Ramos (cell line): ENCODE data around the gene ECD.

Source experiments
- in situ Hi-C: fragments of 300-500 bp; cut with MboI; formaldehyde crosslinking; loops from one replicate; pipeline ENCODE4 v1.14.3; 2022; ENCODE audit warnings: low sequenced_read_pairs; ENCODE audit not compliant: unreplicated experiment

Gene ECD

DNA sequence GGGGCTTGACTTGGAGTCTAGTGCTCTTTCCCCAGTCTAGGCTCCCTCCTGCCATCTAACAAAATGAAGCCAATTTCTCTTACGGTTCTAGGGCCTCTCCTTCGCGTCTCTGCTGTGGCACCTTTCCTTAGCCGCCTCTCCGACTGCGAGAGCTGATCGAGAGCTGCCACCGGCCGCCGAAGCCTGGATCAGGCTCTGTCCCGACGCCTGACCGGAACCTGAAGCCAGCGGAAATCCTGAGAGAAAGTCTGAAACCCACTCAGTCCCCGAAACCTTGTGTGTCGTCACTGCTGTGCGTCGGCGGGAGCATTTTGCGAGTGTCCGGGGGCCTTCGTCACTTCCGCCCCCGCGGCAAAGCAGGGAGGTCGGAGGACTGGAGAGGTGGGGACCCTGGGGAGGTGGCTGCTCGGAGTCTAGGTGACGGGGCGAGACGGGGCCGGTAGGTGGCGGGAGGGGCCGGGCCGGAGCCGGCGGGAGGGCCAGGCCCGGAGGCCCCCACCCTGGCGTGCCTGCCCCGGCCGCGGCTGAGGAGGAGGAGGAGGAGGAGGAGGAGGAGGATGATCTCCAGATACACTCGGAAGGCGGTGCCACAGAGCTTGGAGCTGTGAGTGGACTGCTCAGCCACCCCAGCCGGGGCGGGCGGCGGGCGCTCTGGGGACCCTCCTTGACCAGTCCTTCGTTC, at the start of gene ECD, which contains the start of gene FAM149B1:
ECD (minus strand) TSS at position 226 of the 682 bp plus-strand sequence. CDS start 4,071 bp downstream, outside the sequence.
FAM149B1 (plus strand) TSS at position 337 of the 682 bp plus-strand sequence; CDS start at position 558, 221 bp downstream.
- in situ Hi-C loops, result loop anchor here (25.0 kb wide), 1 partner anchor 806 kb away; the partner anchor contains the start of gene DNAJB12

DNA sequence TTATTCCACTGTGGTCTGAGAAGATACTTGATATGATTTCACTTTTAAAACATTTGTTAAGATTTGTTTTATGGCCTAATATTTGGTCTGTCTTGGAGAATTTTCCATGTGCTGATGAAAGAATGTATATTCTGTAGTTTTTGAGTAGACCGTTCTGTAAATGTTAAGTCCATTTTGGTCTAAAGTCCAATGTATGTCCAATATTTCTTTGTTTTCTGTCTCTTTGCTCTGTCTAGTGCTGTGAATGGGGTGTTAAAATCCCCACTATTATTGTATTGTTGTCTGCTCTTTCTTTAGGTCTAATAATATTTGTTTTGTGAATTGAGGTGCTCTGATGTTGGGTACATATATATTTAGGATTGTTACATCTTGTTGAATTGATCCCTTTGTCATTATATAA, 47.9 kb upstream of the ECD start:
- in situ Hi-C loops, result no loop called here

DNA sequence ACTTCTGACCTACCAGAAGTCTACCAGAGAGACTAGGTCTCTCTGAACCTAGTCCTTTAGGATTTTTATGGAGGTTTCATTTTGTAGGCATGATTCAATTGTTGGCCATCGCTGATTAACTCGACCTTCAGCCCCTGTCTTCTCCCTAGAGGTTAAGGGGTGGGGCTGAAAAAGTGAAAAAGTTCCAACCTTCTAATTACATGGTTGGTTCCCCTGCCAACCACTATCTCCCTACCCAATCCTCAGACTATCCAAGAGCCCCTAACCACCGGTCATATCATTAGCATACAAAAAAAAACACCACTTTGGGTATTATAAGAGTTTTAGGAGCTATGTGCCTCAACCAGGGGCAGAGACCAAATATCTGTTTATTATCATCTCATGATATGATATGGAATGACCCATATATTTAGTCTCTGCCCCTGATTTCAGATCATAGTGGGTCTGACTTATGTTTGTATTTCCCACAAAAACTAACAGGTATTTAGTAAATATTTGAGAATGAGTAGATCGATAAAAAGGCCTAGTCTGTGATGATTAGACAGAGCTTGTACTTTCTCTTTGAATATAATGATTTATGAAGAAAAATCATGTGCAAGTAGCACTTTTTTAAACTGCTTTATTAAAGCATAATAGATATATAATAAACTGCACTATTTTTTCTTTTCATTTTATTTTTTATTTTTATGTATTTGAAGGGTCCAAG, 43.5 kb upstream of the ECD start:
- in situ Hi-C loops, result no loop called here

DNA sequence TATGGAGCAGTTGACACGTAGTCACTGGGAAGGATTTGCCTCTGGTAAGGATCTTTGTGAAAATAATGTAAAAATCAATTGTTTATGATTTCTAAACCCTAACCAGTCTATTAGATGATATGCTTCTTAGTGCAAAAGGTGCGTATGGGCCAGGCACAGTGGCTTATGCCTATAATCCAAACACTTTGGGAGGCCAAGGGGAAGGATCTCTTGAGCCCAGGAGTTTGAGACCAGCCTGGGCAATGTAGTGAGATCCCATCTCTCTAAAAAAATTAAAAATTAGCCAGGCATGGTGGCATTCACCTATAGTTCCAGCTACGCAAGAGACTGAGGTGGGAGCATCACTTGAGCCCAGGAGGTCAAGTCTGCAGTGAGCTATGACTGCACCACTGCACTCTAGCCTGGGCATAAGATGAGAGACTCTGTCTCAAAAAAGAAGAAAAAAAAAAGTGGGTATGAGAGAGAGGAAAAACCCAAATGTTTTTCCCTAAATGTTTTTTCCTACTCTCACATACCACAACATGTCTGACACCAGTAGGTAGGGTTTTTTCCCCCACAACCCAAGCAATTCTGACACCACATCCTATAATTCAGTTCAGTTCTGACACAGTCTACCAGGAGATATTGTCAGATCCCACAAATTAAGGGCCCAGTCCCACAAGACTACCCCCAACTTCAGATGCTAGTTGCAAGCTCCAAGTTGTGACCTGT, 42.7 kb upstream of the ECD start:
- in situ Hi-C loops, result no loop called here

DNA sequence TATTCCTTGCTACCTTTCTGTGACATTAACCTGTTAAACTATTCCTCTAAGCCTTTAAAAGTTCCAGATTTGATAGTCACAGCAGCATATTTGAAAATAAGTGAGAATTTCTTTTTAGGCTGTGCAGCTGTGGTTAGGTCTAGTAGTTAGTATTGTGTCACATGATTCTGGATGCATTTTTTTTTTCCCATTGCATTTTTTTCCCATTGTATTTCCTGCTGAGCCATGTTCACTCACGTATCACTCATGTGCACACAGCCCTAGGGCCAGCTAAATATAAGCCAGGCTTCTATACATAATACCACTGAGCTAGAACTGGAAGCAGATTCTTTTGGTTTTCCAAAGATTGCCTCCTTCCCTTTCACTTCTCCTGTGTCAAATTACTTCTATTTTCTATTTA, 41.9 kb upstream of the ECD start:
- in situ Hi-C loops, result no loop called here

DNA sequence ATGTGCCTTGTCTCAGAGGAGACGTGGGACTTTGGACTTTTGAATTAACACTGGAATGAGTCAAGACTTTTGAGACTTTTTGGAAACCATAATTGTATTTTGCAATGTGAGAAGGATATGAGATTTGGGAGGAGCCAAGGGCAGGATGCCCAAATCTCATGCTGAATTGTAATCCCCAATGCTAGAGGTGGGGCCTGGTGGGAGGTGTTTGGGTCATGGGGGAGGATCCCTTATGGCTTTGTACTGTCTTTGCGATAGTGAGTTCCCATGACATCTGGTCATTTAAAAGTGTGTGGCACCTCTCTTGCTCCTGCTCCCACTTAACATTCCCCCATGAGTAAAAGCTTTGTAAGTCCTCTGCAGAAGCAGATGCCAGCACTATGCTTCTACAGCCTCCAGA, 40.1 kb upstream of the ECD start:
- in situ Hi-C loops, result no loop called here

DNA sequence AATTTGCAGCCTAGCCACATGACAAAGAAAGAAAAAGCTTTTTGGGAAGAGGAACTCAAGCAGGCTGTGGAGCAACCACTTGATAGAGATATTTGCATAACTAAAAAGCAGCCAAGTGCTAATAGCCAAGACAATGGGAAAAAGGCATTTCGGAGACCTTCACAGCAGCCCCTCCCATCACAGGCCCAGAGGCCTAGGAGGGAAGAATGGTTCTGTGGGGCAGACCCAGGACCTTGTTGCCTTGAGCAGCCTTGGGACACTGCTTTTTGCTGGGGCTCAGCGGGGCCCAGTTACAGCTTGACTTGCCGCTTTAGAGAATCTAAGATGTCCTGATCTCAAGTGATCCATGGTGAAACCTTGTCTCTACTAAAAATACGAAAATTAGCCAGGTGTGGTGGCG, 38.6 kb upstream of the ECD start:
- in situ Hi-C loops, result no loop called here

DNA sequence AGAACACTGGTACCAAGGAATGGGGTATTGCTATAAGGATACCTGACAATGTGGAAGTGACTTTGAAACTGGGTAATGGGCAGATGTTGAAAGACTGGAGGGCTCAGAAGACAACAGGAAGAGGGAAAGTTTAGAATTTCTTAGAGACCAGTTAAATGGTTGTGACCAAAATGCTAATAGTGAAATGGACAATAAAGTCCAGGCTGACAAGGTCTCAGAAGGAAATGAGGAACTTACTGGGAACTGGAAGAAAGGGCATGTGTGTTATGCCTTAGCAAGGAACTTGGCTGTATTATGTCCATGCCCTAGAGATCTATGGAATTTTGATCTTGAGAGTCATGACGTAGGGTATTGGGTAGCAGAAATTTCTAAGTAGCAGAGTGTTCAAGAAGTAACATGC, 38.1 kb upstream of the ECD start:
- in situ Hi-C loops, result no loop called here

DNA sequence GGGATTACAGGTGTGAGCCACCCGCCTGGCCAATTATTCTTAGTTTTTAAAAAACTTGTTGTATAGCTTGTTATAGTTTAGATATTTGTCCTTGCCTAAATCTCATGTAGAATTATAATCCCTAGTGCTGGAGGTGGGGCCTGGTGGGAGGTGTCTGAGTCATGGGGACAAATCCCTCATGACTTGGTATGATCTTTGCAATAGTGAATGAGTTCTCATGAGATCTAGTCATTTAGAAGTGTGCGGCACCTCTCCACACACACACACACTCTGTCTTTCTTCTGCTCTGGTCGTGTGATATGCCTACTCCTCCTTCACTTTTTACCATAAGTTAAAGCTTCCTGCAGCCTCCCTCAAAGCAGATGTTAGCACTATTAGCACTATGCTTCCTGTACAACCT, 37.3 kb upstream of the ECD start:
- in situ Hi-C loops, result no loop called here

DNA sequence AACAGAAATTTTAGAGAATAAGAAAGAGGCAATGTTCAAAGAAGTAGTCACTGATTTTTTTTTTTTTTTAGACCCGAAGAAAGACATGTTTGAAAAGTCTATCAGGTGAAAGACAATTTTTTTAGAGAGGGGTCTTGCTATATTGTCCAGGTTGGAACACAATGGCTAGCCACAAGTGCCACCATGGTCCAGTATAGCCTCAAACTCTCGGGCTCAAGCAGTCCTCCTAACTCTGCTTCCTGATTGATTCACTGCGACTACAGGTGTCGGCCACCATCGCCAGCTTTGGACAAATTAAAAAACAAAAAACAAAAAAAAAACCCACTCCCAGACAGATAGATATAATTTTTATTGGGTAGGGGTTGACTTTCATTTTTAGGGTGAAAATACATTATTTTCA, 22.4 kb upstream of the ECD start:
- in situ Hi-C loops, result no loop called here

DNA sequence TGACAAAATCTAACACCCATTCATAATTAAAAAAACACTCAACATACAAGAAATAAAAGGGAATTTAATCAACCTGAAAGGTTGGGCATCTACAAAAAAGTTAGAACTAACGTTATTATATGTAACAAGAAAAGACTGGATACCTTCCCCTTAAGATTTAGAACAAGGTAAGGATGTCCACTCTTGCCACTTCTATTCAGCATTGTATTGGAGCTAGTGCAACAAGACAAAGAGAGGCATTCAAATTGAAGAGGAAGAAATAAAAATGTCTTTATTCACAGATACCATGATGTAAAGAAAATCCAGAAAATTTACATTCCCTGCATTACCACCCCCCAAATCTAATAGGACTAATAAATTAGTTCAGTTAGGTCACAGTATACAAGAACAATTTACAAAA, 18.5 kb upstream of the ECD start:
- in situ Hi-C loops, result no loop called here

DNA sequence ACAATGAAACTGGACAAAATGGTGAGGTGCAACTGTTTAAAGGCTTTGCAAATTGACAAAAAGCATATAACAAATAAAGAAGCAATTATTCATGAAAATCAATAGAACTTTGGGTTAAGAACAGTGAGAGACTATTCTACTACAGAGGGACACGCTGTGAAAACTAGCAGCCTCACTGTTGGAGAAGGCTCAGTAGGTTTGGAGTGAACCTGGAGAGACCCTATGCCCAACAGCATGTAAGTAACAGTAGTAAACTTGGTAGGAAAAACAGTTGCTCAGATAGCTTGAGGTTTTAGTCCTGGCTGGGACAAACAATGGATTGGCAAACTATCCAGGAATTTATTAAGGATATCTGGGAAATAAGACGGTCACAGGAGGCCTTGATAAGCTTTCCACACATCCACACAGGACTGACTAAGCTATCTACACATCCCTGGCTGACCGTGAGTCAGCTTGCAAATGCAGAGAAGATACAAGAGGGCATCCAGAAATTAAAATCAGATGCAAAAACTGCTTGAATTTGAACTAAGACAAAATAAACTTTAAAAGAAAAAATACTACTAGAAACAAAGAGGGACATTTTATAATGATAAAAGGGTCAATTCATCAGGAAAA, 16.0 kb upstream of the ECD start:
- in situ Hi-C loops, result no loop called here

DNA sequence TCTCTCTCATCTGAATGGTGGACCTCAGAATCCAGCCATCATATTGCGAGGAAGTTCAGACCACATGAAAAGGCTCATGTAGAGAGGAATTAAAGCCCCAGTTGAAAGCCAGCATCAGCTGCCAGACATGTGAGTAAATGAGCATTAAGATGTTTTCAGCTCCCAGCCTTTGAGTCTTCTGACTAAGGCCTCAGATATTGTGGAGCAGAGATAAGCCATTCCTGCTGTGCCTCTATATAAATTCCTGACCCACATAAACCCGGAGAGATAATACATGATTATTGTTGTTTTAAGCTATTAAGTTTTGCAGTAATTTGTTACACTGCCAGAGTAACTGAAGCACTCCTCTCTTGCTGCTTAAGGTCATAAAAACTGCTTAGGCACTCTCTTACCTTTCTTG, 14.8 kb upstream of the ECD start:
- in situ Hi-C loops, result no loop called here

DNA sequence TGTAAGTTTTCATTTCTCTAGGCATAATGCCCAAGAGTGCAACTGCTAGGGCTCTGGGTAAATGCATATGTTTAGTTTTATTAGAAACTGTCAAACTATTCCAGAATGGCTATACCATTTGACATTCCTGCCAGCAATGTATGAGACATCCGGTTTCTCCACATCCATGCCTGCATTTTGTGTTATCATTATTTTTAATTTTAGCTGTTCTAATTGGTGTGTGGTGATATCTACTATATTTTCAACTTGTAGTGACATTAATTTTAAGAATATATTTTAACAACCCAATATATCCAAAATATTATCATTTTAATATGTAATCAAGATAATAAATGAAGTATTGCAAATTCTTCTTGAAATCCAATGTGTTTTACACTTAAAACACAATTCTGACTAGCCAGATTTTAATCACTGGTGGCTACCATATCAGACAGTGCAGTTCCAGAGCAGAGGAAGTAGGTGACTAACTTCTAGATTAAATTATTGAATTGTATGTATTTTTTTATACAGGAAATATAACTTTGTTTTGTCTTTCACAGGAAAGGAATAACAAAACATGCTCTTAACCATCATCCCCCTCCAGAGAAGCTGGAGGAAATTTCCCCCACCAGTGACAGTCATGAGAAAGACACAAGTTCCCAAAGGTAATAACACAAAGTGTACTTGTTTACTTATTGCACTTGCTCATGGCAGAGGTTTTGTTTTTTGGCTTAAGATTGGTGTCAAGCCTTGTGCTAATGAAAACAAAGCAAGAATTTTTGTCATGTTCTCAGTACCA, 6.5 kb upstream of the ECD start:
- in situ Hi-C loops, result loop anchor here (25.0 kb wide), 1 partner anchor 812 kb away; the partner anchor contains the start of gene DNAJB12

DNA sequence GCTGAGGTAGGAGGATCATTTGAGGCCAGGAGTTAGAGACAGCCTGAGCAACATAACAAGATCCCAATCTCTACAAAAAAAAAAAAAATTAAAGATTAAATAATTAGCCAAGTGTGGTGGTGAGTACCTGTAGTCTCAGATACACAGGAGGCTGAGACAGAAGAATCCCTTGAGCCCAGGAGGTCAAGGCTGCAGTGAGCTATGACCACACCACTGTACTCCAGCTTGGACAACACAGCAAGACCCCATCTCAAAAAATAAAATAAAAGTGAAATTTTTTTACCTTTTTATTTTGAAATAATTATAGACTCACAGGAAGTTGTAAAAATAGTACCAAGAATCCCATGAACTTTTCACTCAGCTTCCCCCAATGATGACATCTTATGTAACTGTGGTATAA, 5.1 kb upstream of the ECD start:
- in situ Hi-C loops, result loop anchor here (25.0 kb wide), 1 partner anchor 811 kb away; the partner anchor contains the start of gene DNAJB12

DNA sequence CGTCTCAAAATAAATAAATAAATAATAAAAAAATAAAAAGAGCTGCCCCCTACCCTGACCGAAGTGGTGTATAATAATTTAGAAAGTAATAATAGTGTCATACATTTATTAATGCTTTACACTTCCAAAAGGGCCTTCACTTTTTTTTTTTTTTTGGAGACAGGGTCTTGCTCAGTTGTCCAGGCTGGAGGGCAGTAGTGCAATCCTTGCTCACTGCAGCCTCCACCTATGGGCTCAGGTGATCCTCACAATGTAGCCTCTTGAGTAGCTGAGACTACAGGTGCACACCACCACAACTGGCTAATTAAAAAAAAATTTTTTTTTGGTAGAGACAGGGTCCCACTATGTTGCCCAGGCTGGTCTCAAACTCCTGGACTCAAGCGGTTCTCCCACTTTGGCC, 1.5 kb upstream of the ECD start:
- in situ Hi-C loops, result loop anchor here (25.0 kb wide), 1 partner anchor 807 kb away; the partner anchor contains the start of gene DNAJB12

DNA sequence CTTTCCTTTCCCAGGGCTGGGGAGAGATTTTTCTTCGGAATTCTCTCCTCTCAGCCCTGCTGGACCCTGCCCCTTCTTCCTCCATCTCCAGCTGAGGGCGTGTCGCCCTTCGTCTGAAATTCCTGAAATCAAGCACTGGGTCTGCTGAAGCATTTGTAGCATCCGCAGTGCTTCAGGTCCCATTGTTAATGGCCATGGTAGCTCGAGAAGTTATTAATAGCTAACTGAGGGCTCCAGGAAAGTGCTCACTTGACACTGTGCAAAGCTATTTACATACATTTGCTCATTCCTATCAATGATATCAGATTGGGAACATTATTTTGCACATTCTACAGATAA, 626 bp upstream of the ECD start:
- in situ Hi-C loops, result loop anchor here (25.0 kb wide), 1 partner anchor 806 kb away; the partner anchor contains the start of gene DNAJB12

DNA sequence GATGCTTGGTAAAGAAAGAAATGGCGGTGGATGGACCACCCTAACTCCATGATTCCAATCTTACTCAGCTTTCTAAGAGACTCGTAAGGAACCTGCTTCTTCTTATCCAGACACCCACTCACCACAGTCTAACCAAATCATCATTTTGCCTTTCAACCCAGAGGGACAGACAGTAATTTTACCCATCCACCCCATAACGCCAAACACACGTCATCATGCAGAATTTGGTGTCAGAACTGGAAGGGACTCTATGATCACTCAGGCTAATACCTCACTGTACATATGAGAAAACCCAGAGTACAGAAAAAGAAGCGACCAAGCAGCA, 388 bp downstream of the ECD start:
- in situ Hi-C loops, result loop anchor here (25.0 kb wide), 1 partner anchor 805 kb away; the partner anchor contains the start of gene DNAJB12

DNA sequence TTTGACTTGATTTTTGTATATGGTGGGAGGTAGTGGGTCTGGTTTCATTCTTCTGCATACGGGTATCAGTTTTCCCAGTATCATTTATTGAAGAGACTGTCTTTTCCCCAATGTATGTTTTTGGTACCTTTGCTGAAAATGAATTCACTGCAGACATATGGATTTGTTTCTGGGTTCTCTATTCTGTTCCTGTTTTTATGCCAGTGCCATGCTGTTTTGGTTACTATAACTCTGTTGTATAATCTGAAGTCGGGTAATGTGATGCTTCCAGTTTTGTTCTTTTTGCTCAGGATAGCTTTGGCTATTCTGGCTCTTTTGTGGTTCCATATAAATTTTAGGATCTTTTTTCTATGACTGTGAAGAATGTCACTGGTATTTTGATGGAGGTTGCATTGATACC, 836 bp downstream of the ECD start:
- in situ Hi-C loops, result loop anchor here (25.0 kb wide), 1 partner anchor 805 kb away; the partner anchor contains the start of gene DNAJB12

DNA sequence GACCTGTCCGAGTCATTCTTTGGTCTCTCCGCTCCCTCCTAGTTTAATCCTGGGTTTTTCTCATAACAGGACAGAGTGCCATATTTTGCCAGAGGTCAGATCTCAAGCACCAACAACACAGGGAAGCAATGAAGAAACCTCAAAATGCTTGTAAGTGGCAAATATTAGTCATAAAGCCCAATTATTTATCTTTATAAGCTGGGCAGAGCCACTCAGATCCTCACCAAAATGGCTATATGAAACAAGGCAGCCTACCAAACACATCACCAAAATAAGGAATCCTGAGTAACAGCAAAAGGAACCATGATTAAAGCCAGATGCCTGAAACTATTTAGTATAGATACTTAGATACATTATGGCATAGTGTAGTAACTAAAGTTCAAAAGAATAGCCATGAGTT, 4.7 kb downstream of the ECD start:
- in situ Hi-C loops, result loop anchor here (25.0 kb wide), 1 partner anchor 801 kb away; the partner anchor contains the start of gene DNAJB12
